SU-DHL-6 (cell line): ENCODE measurements around the gene PALM.

ENCODE experiments used
- H2AFZ ChIP-seq: fragments of 200-600 bp; sonication (generic); 2 replicates; pipeline ENCODE4 v1.6.1; 2014; ENCODE audit warnings: low read depth, mild to moderate bottlenecking, moderate library complexity, mixed read lengths, antibody characterized with exemption, low read length; ENCODE audit not compliant: severe bottlenecking
- H3F3A ChIP-seq: fragments of 200-600 bp; shearing (Covaris generic); 2 replicates; pipeline ENCODE4 v1.6.0; 2016; ENCODE audit warnings: antibody characterized with exemption, mild to moderate bottlenecking; ENCODE audit not compliant: insufficient read depth
- H3K27ac ChIP-seq: fragments of 200-600 bp; sonication (generic); 2 replicates; pipeline ENCODE4 v1.5.1; 2016; ENCODE audit warnings: low read depth, mild to moderate bottlenecking, low read length, moderate library complexity, mixed read lengths
- H3K27me3 ChIP-seq: fragments of 200-600 bp; sonication (generic), shearing (Covaris generic); 2 replicates; pipeline ENCODE4 v1.6.0; 2014; ENCODE audit warnings: mild to moderate bottlenecking, low read length
- H3K36me3 ChIP-seq: fragments of 200-600 bp; sonication (generic); 2 replicates; pipeline ENCODE4 v1.6.1; 2014; ENCODE audit warnings: mild to moderate bottlenecking, low read length, mixed read lengths
- H3K4me2 ChIP-seq: fragments of 300-600, 200-600 bp; shearing (Covaris generic), sonication (generic); 2 replicates; pipeline ENCODE4 v1.6.0; 2014; ENCODE audit warnings: low read length, low read depth, mild to moderate bottlenecking; ENCODE audit not compliant: poor library complexity, severe bottlenecking
- H3K4me3 ChIP-seq: fragments of 200-600 bp; sonication (generic); 2 replicates; pipeline ENCODE4 v1.5.1; 2014; ENCODE audit warnings: antibody characterized with exemption, low read length, mild to moderate bottlenecking, mixed read lengths; ENCODE audit not compliant: insufficient read depth, poor library complexity, severe bottlenecking
- H3K79me2 ChIP-seq: fragments of 200-600 bp; sonication (generic); 2 replicates; pipeline ENCODE4 v1.6.1; 2014; ENCODE audit warnings: mild to moderate bottlenecking, low read length, moderate library complexity; ENCODE audit not compliant: insufficient read depth
- H3K9ac ChIP-seq: fragments of 200-600 bp; sonication (generic); 2 replicates; pipeline ENCODE4 v1.7.0; 2014; ENCODE audit warnings: mild to moderate bottlenecking, low read length
- H3K9me2 ChIP-seq: fragments of 200-600 bp; sonication (generic); replicated peaks from 2 replicates; pipeline ENCODE4 v1.6.1; 2014; ENCODE audit warnings: low read length; ENCODE audit not compliant: insufficient read depth
- H3K9me3 ChIP-seq: fragments of 200-600 bp; sonication (generic); 2 replicates; pipeline ENCODE4 v1.6.1; 2014; ENCODE audit warnings: low read length, mixed read lengths; ENCODE audit not compliant: insufficient read depth
- H4K20me1 ChIP-seq: fragments of 200-600 bp; sonication (generic); 2 replicates; pipeline ENCODE4 v1.6.1; 2014; ENCODE audit warnings: low read depth, mild to moderate bottlenecking, antibody characterized with exemption, low read length, moderate library complexity, mixed read lengths
- EZH2phosphoT487 ChIP-seq: fragments of 200-600 bp; sonication (generic), shearing (Covaris generic); conservative IDR thresholded peaks from 2 replicates; pipeline ENCODE4 v1.6.1; 2018; ENCODE audit warnings: mild to moderate bottlenecking, antibody characterized with exemption, low read length, moderate library complexity, mixed read lengths
- TF ChIP-seq, protein P1 (sequence below): fragments of 200-600 bp; sonication (generic); IDR thresholded peaks from one replicate; pipeline ENCODE4 v1.5.1; 2017; ENCODE audit warnings: antibody characterized with exemption, mild to moderate bottlenecking, low read length, moderate library complexity; ENCODE audit not compliant: insufficient read depth, poor library complexity, severe bottlenecking

PALM gene, protein sequence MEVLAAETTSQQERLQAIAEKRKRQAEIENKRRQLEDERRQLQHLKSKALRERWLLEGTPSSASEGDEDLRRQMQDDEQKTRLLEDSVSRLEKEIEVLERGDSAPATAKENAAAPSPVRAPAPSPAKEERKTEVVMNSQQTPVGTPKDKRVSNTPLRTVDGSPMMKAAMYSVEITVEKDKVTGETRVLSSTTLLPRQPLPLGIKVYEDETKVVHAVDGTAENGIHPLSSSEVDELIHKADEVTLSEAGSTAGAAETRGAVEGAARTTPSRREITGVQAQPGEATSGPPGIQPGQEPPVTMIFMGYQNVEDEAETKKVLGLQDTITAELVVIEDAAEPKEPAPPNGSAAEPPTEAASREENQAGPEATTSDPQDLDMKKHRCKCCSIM

GRCh38 chr19:708154-709143 is at the start of gene PALM:
Gene PALM, plus strand, starts transcription at chr19:708935. Its CDS starts 212 bp downstream, at chr19:709147.
- H2AFZ ChIP-seq, result no peak within 1 kb of the TSS
- H4K20me1 ChIP-seq, result no peaks in the 10 kb centered on the region
- no peak within 1 kb of the TSS for H3K4me2 ChIP-seq
- no peaks in the 10 kb centered on the region for H3K9me3 ChIP-seq
- H3K36me3 ChIP-seq, result no peaks in the 10 kb centered on the region
- no peak within 1 kb of the TSS for H3K4me3 ChIP-seq
- H3K9ac ChIP-seq, result no peak within 1 kb of the TSS
- no peak within 1 kb of the TSS for H3K27ac ChIP-seq
- no peaks in the 10 kb centered on the region for H3K9me2 ChIP-seq
- no peaks in the 10 kb centered on the region for H3F3A ChIP-seq
- TF ChIP-seq, protein P1, sequence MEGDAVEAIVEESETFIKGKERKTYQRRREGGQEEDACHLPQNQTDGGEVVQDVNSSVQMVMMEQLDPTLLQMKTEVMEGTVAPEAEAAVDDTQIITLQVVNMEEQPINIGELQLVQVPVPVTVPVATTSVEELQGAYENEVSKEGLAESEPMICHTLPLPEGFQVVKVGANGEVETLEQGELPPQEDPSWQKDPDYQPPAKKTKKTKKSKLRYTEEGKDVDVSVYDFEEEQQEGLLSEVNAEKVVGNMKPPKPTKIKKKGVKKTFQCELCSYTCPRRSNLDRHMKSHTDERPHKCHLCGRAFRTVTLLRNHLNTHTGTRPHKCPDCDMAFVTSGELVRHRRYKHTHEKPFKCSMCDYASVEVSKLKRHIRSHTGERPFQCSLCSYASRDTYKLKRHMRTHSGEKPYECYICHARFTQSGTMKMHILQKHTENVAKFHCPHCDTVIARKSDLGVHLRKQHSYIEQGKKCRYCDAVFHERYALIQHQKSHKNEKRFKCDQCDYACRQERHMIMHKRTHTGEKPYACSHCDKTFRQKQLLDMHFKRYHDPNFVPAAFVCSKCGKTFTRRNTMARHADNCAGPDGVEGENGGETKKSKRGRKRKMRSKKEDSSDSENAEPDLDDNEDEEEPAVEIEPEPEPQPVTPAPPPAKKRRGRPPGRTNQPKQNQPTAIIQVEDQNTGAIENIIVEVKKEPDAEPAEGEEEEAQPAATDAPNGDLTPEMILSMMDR, result no peak
- no peak for TF ChIP-seq EZH2phosphoT487
- H3K27me3 ChIP-seq, result no peaks in the 10 kb centered on the region
- H3K79me2 ChIP-seq, result no peaks in the 10 kb centered on the region

DNA sequence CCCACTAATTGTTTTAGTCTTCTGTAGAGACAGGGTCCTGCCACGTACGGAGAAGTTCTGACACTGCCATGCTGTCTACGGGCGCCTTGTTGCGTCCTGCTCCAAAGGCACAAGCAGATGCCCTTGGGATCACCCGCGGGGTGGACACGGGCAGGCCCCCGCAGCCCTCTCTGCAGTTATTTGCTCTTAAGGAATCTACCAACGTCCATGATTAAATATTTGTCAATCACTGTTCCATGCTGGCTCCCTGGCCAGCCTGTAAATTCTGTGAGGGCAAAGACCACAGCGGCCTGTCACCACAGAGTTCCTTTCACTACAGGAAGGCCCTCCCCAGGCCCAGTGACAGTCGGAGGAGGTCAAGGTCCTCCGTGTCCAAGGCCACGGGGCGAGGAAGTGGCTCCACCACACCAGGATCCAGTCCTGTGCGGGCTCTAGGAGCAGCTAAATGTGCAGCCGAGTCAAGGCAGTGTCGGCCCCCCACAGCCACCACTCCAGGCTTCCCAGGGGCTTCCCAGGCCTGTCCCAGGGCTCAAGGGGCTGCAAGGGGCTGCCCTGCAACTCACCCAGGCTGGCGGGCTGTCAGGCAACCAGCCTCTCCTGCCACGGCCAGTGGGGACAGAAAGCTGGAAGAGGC is 47.8 kb upstream of the PALM start:
- Histone ChIP-seq H3K9ac (peak overlapping the region; percentile 98), H3K27ac (peak overlapping the region; percentile 89), H3K27me3 (no peaks in the 10 kb centered on the region), H3K4me2 (peak overlapping the region; percentile 79), H3F3A (peaks cover 21% of the 10 kb centered on the region), H3K4me3 (peak overlapping the region; percentile 77), H2AFZ (no peak overlapping the region), H3K79me2 (peaks cover 69% of the 10 kb centered on the region), H3K9me3 (no peaks in the 10 kb centered on the region), H4K20me1 (peaks cover 8% of the 10 kb centered on the region), H3K36me3 (no peaks in the 10 kb centered on the region), H3K9me2 (no peaks in the 10 kb centered on the region)
- TF ChIP-seq, protein P1, result no peak
- TF ChIP-seq EZH2phosphoT487, result no peak

- Histone ChIP-seq H3K4me2 (peak overlapping the region; percentile 79), H3K79me2 (peaks cover 62% of the 10 kb centered on the region), H3K4me3 (peak overlapping the region; percentile 77), H3F3A (peaks cover 21% of the 10 kb centered on the region), H3K27me3 (no peaks in the 10 kb centered on the region), H3K9ac (peak overlapping the region; percentile 98), H3K9me2 (no peaks in the 10 kb centered on the region), H2AFZ (no peak overlapping the region), H3K27ac (peak overlapping the region; percentile 89), H3K9me3 (no peaks in the 10 kb centered on the region), H4K20me1 (peaks cover 4% of the 10 kb centered on the region; the same call in 1 of the 2 replicates), H3K36me3 (no peaks in the 10 kb centered on the region)
- TF ChIP-seq, protein P1, result no peak
- TF ChIP-seq EZH2phosphoT487, result no peak
Observed at GRCh38 chr19:661427-662196, 47.1 kb upstream of the PALM start.
